ENCODE measurements around the gene ST3GAL4.

DNA sequence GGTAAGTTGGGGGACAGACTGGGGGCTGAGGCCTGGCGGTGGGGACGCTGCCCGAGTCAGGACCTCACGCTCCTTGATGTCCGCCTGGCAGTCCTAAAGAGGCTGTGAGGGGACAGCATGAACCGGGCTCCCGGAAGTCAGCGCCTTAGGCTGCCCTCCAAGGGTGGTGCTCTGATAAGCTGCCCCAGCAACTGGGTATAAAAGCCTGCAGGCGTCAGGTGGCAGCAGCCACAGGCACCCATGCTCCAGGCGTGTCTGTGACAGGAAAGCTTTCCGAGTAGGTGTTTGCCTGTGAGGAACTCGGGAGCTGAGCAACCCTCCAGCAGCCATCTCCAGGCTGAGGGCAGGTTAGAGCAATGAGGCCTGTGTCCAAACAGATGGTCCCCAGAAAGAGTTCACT is 53.0 kb downstream of the ST3GAL4 start:
- no peak for TF ChIP-seq ZNF121 (CRISPR knock-in tag; IDR thresholded peaks at IDR 0.05)
- TF ChIP-seq, protein P1, sequence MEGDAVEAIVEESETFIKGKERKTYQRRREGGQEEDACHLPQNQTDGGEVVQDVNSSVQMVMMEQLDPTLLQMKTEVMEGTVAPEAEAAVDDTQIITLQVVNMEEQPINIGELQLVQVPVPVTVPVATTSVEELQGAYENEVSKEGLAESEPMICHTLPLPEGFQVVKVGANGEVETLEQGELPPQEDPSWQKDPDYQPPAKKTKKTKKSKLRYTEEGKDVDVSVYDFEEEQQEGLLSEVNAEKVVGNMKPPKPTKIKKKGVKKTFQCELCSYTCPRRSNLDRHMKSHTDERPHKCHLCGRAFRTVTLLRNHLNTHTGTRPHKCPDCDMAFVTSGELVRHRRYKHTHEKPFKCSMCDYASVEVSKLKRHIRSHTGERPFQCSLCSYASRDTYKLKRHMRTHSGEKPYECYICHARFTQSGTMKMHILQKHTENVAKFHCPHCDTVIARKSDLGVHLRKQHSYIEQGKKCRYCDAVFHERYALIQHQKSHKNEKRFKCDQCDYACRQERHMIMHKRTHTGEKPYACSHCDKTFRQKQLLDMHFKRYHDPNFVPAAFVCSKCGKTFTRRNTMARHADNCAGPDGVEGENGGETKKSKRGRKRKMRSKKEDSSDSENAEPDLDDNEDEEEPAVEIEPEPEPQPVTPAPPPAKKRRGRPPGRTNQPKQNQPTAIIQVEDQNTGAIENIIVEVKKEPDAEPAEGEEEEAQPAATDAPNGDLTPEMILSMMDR (IDR thresholded peaks at IDR 0.05): no peak
- TF ChIP-seq ELF4 (CRISPR knock-in tag; IDR thresholded peaks at IDR 0.05; ENCODE audit: low read depth): no peak
- TF ChIP-seq TEAD4 (CRISPR knock-in tag; IDR thresholded peaks at IDR 0.05): no peak
- TF ChIP-seq ZBTB21 (CRISPR knock-in tag; IDR thresholded peaks at IDR 0.05; ENCODE audit: borderline replicate concordance): no peak
- TF ChIP-seq MYBL2 (CRISPR knock-in tag; IDR thresholded peaks at IDR 0.05): no peak
- TF ChIP-seq, protein P2, sequence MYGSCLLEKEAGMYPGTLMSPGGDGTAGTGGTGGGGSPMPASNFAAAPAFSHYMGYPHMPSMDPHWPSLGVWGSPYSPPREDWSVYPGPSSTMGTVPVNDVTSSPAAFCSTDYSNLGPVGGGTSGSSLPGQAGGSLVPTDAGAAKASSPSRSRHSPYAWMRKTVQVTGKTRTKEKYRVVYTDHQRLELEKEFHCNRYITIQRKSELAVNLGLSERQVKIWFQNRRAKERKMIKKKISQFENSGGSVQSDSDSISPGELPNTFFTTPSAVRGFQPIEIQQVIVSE (CRISPR knock-in tag; IDR thresholded peaks at IDR 0.05; ENCODE audit: borderline replicate concordance): no peak
